ENCODE measurements around the gene MCOLN1. TPM values are rescaled to one million over a fixed set of nuclear protein-coding genes. Genes with fewer than 3 reads are reported as not detected.

MCOLN1 gene
- total RNA-seq, 4 donors from 2014 or later, result 7.4 to 18.4 (median 17.5) TPM

DNA sequence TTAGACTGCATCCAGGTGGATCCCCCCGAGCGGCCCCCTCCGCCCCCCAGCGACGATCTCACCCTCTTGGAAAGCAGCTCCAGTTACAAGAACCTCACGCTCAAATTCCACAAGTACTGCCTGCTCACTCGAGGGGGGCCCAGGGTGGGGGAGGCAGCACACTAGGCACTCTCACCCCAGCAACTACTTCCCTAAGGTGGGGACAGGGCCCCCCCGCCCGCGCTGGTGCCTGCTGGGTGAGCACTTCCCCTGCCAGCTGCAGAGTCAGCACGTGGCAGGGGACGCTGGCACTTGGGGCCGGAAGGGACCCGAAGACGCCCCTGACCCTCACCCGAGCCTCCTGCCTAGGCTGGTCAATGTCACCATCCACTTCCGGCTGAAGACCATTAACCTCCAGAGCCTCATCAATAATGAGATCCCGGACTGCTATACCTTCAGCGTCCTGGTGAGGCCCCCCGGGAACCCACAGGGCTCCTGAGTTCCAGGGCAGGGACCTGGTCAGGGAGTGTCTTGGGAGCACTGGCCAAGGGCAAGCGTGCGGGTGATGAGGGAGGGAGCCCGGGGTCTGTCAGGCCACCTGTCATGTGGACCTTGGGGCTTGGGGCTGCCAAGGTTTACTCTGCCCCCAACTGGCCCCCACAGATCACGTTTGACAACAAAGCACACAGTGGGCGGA is 5.2 kb downstream of the MCOLN1 start:
- Histone ChIP-seq H3K4me1 (peaks cover 3 to 17% (median 11%) of the 10 kb centered on the region in 3 donors), H3K27ac (no peak overlapping the region), H3K27me3 (no peaks in the 10 kb centered on the region), H3K9me3 (no peaks in the 10 kb centered on the region), H3K4me3 (no peak overlapping the region), H3K36me3 (peaks cover 0 to 84% of the 10 kb centered on the region in 2 donors)
- TF ChIP-seq POLR2AphosphoS5 (IDR thresholded peaks at IDR 0.05) (no peak), POLR2A (IDR thresholded peaks at IDR 0.05) (no peak), EP300 (IDR thresholded peaks at IDR 0.05) (no peak)
- 93 to 100% methylated on average over 1 to 3 of the region's 25 CpGs for WGBS, 2 donors (ENCODE audit: low coverage in 1 of 2)
- ATAC-seq, result peak; percentile 35

DNA sequence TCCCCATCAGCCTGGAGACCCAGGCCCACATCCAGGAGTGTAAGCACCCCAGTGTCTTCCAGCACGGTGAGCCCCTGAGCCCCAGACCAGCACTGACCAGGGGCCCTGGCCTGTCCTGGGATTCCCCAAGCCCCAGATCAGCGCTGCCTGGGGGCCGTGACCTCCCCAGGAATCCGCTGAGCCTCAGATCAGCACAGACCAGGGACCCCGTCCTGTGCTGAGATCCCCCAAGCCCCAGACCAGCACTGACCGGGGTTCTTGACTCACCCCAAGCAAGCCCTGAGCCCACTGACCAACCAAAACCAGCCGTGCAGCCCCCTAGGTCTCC is 5.7 kb downstream of the MCOLN1 start:
- H3K4me3 ChIP-seq, result no peak overlapping the region
- no peaks in the 10 kb centered on the region for H3K9me3 ChIP-seq
- 80% methylated on average over 1 of the region's 7 CpGs; no CpG with 5 or more reads in 1 of the 2 donors for WGBS, 2 donors (ENCODE audit: low coverage in 1 of 2)
- no peak overlapping the region for H3K27ac ChIP-seq
- TF ChIP-seq, protein P1, sequence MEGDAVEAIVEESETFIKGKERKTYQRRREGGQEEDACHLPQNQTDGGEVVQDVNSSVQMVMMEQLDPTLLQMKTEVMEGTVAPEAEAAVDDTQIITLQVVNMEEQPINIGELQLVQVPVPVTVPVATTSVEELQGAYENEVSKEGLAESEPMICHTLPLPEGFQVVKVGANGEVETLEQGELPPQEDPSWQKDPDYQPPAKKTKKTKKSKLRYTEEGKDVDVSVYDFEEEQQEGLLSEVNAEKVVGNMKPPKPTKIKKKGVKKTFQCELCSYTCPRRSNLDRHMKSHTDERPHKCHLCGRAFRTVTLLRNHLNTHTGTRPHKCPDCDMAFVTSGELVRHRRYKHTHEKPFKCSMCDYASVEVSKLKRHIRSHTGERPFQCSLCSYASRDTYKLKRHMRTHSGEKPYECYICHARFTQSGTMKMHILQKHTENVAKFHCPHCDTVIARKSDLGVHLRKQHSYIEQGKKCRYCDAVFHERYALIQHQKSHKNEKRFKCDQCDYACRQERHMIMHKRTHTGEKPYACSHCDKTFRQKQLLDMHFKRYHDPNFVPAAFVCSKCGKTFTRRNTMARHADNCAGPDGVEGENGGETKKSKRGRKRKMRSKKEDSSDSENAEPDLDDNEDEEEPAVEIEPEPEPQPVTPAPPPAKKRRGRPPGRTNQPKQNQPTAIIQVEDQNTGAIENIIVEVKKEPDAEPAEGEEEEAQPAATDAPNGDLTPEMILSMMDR (IDR thresholded peaks at IDR 0.05), result no peak
- no peak for TF ChIP-seq POLR2AphosphoS5 (IDR thresholded peaks at IDR 0.05)
- no peak for TF ChIP-seq POLR2A (IDR thresholded peaks at IDR 0.05)
- TF ChIP-seq EP300 (IDR thresholded peaks at IDR 0.05), result no peak
- no peak for ATAC-seq
- peaks cover 3 to 17% (median 8%) of the 10 kb centered on the region in 3 donors for H3K4me1 ChIP-seq
- H3K27me3 ChIP-seq, result no peaks in the 10 kb centered on the region
- H3K36me3 ChIP-seq, result peaks cover 0 to 84% of the 10 kb centered on the region in 2 donors

DNA sequence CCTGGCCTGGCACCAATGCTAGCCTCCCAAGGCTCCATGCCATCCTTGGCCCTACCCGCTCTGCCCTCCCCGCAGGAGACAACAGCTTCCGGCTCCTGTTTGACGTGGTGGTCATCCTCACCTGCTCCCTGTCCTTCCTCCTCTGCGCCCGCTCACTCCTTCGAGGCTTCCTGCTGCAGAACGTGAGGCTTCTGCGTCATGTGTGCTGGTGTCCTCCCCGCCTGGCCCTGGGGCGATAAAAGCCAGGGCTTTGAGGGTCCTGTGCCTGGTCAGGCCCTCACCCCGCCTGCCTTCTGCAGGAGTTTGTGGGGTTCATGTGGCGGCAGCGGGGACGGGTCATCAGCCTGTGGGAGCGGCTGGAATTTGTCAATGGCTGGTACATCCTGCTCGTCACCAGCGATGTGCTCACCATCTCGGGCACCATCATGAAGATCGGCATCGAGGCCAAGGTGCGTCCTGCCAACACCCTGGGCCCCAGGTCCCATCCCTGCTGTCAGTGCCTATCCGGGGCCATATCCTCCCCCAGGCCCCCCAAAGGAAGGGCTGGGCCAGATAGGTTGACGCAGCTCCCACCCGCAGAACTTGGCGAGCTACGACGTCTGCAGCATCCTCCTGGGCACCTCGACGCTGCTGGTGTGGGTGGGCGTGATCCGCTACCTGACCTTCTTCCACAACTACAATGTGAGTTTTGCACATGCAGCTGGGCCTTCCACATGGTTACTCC is 6.3 kb downstream of the MCOLN1 start:
- no peak for ATAC-seq
- 94% methylated on average over 7 of the region's 32 CpGs; no CpG with 5 or more reads in 1 of the 2 donors for WGBS, 2 donors (ENCODE audit: low coverage in 1 of 2)
- TF ChIP-seq POLR2A (IDR thresholded peaks at IDR 0.05) (no peak), EP300 (IDR thresholded peaks at IDR 0.05) (no peak), POLR2AphosphoS5 (IDR thresholded peaks at IDR 0.05) (no peak)
- TF ChIP-seq, protein P1 (IDR thresholded peaks at IDR 0.05), result no peak
- Histone ChIP-seq H3K4me3 (no peak overlapping the region), H3K36me3 (peaks cover 0 to 84% of the 10 kb centered on the region in 2 donors), H3K4me1 (peaks cover 0 to 17% (median 2%) of the 10 kb centered on the region in 3 donors), H3K9me3 (no peaks in the 10 kb centered on the region), H3K27me3 (no peaks in the 10 kb centered on the region), H3K27ac (no peak overlapping the region)

DNA sequence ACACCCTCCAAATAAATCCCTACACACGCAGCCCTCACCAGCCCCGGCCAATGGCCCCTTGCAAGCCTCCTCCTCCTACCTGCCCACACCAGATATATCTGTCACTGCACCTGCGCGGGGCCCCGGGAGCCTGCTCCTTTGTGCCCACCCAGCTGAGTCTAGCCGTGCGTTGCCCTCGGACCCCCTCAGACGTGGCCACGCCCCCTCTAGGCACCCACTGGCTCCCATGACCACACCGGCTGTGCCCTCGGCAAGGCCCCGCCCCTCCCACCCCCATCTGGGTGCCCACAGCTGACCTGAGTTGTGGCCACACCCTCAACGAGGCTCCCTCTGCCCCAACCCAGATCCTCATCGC is 6.8 kb downstream of the MCOLN1 start:
- no peaks in the 10 kb centered on the region for H3K9me3 ChIP-seq
- peaks cover 0 to 12% (median 0%) of the 10 kb centered on the region in 3 donors for H3K4me1 ChIP-seq
- no peaks in the 10 kb centered on the region for H3K27me3 ChIP-seq
- H3K36me3 ChIP-seq, result peaks cover 0 to 80% of the 10 kb centered on the region in 2 donors
- ATAC-seq, result no peak
- TF ChIP-seq POLR2A (IDR thresholded peaks at IDR 0.05) (no peak), EP300 (IDR thresholded peaks at IDR 0.05) (no peak), POLR2AphosphoS5 (IDR thresholded peaks at IDR 0.05) (no peak)
- TF ChIP-seq, protein P1 (IDR thresholded peaks at IDR 0.05), result no peak
- H3K27ac ChIP-seq, result no peak overlapping the region
- WGBS, 2 donors (ENCODE audit: low coverage in 1 of 2), result 100% methylated on average over 1 of the region's 15 CpGs; no CpG with 5 or more reads in 1 of the 2 donors
- no peak overlapping the region for H3K4me3 ChIP-seq

DNA sequence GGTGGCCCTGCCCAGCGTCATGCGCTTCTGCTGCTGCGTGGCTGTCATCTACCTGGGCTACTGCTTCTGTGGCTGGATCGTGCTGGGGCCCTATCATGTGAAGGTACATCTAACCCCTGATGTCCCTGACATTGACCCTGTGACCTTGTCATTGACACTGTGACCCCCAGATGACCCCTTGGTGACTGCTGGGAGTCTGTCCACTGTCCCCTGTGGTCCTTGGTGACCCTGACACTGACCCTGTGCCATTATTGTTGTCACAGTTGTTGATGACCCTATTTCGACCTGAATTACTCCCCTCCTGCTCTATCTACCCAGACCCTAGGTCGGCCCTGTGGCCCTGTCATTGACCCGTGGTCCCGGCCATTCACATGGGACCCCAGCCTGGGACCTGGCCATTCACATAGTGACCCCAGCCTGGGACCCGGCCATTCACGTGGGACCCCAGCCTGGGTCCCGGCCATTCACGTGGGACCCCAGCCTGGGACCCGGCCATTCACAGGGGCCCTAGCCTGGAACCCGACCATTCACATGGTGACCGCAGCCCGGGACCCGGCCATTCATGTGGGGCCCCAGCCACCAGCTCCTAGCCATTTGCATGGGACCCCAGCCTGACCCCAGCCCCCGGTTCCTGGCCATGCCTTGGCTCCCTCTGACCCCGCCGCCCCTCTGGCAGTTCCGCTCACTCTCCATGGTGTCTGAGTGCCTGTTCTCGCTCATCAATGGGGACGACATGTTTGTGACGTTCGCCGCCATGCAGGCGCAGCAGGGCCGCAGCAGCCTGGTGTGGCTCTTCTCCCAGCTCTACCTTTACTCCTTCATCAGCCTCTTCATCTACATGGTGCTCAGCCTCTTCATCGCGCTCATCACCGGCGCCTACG is 7.4 kb downstream of the MCOLN1 start:
- WGBS, 2 donors (ENCODE audit: low coverage in 1 of 2), result 80% methylated on average over 1 of the region's 33 CpGs; no CpG with 5 or more reads in 1 of the 2 donors
- no peak for ATAC-seq
- no peak for TF ChIP-seq POLR2AphosphoS5 (IDR thresholded peaks at IDR 0.05)
- no peak for TF ChIP-seq POLR2A (IDR thresholded peaks at IDR 0.05)
- TF ChIP-seq, protein P1 (IDR thresholded peaks at IDR 0.05), result no peak
- TF ChIP-seq EP300 (IDR thresholded peaks at IDR 0.05), result no peak
- Histone ChIP-seq H3K27ac (no peak overlapping the region), H3K36me3 (peaks cover 0 to 73% of the 10 kb centered on the region in 2 donors), H3K9me3 (no peaks in the 10 kb centered on the region), H3K4me1 (peaks cover 0 to 10% (median 0%) of the 10 kb centered on the region in 3 donors), H3K4me3 (no peak overlapping the region), H3K27me3 (no peaks in the 10 kb centered on the region)

Measured in gastroesophageal sphincter (tissue), 4 donors.